NK-92 (cell line): Measurements from ENCODE around the gene C20orf96.

Experiments
- DNase-seq: peaks from one replicate; lab custom pipeline; 2025; ENCODE audit not compliant: unreplicated experiment; lab: John Stamatoyannopoulos, UW

C20orf96 gene

GRCh38 chr20:312067-312466 is 21.5 kb upstream of the C20orf96 start:
- DNase-seq, result no peak

DNA sequence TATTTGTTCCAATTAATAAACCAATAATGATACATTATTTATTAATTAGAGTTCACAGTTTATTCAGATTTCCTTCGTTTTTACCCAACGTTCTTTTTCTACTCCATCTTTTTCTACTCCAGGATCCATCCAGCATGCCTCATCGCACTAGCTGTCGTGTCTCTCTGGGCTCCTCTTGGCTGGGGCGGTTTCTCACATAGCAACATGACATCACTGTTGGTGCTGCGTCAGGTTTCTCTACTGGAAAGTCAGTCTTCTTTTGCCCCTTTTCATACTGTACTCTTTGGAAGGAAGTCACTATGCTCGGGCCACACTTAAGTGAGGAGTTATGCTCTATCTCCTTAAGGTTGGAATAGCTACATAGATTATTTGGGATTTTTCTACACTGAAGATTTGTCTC is 21.1 kb upstream of the C20orf96 start:
- DNase-seq, result no peak

DNA sequence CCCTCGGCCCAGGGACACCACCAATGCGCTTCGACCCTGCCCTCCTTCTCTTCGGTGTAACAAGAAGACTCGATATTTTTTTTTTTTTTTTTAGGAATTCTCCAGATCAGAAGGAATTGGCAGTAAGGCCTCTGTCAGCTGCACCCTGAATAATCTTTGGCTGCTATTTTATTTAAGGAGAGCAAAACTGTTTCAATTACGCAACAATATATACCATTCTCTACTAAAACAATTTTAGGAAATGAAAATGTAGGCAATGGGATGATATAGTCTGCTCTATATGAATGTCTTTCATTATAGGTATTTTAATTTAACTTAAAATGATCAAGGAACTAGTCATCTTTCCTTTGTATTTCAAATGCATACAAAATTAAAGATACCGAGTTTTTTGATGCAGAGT is 20.1 kb upstream of the C20orf96 start:
- DNase-seq, result no peak

GRCh38 chr20:309841-310644 is 19.5 kb upstream of the C20orf96 start:
- DNase-seq, result no peak

- no peak for DNase-seq
Observed at GRCh38 chr20:309306-309840, 18.8 kb upstream of the C20orf96 start.

GRCh38 chr20:308427-309038 is 18.0 kb upstream of the C20orf96 start:
- DNase-seq, result no peak

DNA sequence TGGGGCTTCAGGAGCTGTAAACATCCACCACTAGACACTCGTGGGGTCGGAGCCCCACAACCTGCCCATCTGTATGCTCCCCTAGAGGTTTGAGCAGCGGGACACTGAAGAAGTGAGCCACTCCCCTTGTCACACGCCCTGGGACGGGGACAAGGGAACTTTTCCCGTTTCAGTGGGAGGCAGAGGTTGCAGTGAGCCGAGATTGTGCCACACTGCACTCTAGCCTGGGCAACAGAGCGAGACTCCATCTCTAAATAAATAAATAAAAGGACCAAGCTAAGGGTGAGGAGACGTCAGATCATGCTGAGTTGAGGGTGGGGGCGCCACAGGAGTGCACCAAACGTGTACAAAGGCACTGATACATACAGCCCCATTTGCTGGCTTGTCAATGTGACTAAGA is 15.2 kb upstream of the C20orf96 start:
- no peak for DNase-seq

- DNase-seq, result no peak
Observed at GRCh38 chr20:301886-302848, 11.6 kb upstream of the C20orf96 start.

- no peak for DNase-seq
Observed at GRCh38 chr20:300345-300990, 9.9 kb upstream of the C20orf96 start.

- no peak for DNase-seq
Observed at GRCh38 chr20:298776-299391, 8.3 kb upstream of the C20orf96 start.

GRCh38 chr20:297925-298775 is 7.6 kb upstream of the C20orf96 start:
- no peak for DNase-seq

DNA sequence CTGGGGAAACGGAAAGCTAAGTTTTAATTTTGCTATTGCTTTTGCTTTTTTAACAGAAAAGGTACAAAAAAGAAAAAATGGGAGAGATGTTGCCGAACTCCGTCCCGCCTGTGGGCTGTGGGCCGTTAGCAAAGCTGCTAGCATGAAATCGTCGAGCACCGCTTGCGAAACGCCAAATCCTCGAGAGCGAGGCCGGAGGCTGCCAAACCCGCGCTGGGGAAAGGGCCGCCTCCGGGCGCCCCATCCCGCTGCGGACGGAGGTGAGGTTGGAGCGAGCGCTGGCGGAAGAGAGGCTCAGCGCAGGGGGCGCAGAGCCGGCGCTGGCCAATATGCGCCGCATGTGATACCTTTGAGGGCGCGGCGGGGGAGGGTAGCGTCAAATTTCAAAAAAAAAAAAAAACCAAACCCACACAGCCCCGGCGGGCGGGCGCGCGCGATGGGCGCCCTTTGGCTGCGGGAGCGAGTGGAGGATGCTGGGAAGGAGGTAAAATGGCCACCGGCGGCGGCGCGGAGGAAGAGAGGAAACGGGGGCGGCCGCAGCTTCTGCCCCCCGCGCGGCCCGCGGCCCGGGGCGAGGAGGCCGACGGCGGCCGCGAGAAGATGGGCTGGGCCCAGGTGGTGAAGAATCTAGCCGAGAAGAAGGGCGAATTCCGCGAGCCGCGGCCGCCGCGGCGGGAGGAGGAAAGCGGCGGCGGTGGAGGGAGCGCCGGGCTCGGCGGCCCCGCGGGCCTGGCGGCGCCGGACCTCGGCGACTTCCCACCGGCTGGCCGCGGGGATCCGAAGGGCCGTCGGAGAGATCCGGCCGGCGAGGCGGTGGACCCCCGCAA is 6.8 kb upstream of the C20orf96 start, which contains the start of gene ZCCHC3:
TSS of gene ZCCHC3 (plus strand) at position 473 of the 827 bp plus-strand sequence. CDS start at position 490, 17 bp downstream.
- no peak for DNase-seq

- DNase-seq, result no peak
Observed at GRCh38 chr20:295804-296203, 5.3 kb upstream of the C20orf96 start.

DNA sequence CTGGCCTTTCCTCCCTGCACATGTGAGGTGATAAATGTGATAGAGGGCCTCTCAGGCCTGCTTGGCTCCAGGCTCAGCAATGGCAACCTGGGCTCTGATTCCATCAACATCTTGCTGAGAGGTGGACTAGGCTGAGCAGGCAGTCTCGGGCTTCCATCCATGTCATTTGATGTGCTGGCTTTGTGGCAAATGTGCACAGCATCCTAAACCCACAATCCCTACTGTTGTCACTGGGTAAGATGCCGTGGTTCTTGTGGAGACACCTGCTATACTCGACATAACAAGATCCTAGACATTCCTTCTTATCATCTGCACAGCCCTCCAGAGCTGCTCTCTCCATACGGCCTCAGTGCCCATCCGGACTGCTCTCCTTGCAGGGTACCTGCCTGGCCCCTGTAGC is 4.1 kb upstream of the C20orf96 start:
- DNase-seq, result no peak

DNA sequence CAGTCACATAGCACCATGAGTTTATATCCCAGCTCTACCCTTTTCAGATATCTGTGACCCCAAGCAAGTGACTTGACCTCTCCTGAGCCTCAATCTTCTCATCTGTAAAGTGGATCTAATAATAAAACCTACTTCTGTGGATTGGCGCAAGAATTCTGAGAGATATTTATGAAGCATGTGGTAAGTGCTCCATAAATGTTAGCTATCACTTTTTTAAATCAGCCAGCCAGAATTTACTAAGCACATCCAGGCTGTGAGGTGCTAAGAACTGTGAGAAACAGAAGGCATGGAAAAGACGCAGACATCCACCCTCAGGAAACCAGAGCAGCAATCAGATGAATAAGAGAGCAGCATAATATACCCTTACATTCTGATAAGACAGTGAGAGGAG is 862 bp downstream of the C20orf96 start:
- no peak for DNase-seq

DNA sequence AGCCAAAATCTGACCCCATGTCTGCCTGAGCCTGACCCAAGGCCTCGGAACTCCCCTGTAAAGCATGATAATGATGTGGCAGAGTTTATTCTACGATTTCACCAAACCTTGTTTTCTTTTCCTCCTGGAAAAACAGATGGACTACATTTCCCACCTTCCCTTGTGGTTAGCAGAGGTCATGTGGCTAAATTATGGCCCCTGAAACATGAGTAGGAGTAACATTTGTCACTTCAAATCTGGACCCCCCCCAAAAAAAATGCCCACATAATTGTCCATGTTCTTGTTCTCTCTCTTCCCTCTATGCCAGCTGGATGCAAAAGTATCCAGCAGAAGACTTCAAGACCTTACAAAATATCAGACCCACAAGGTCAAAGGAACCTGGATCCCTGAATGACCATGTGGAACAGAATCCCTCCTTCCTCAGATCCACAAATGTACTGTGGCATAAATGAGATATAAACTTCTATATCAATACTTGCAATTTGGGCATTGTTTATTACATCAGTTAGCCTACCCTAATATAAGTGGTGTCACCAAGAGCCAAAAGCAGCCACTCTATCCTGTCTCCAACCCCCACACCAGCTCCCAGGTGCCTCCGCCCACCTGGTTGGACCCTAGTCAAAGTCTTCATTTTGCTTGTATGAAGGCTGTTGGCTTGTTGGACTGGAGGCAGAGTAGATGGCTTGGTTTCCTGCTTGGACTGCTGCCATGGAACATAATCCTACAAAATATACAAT is 1.4 kb downstream of the C20orf96 start:
- no peak for DNase-seq

DNA sequence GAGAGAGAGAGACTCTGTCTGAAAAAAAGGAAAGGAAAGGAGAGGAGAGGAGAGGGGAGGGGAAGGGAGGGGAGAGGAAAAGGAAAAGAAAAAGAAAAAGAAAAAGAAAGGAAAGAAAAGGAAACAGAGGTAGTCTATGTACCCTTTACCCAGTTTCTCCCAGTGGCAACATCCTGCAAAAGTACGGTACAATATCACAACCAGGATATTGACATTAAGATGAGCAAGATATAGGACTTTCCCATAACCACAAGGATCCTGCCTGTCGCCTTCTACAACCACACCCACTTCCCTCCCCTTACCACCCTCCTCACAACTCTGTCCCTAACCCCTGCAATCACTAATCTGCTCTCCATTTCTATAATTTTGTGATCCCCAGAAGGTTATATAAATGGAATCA is 4.0 kb downstream of the C20orf96 start:
- no peak for DNase-seq

DNA sequence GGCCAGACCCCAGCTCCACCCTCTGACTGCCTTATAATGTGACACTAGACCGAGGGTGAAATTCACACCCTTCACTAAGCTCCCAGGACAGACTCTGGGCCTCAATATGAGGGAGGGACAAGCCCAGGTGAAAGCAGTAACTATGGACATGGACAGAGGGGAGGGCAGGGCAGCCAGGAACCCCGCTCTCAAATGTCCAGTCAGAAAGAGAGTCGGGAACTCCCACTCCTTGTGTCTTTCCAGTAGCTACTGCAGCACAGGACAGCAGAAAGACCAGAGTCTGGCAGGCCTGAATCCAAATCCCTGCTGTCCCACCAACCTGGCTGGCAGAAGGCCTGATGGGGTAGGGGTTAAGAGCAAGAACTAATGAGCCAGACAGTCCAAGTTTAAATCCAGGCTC is 6.4 kb downstream of the C20orf96 start:
- DNase-seq, result no peak
